H1 (cell line): ENCODE results near the gene LEMD2.

Experiments used
- CHD2 ChIP-seq: IDR thresholded peaks from 2 replicates; pipeline ENCODE4 v1.6.1; 2012; ENCODE audit warnings: low read length, improper control_type of control experiment
- EZH2 ChIP-seq: fragments of 200-600 bp; sonication (generic); IDR thresholded peaks from 2 replicates; pipeline ENCODE4 v1.7.1; 2012; ENCODE audit warnings: low read depth, mild to moderate bottlenecking, moderate library complexity, low read length, inconsistent platforms; ENCODE audit not compliant: severe bottlenecking
- HDAC2 ChIP-seq, 2 experiments: fragments of 300-600 bp in 1 of 2; sonication (generic) in 1 of 2; IDR thresholded peaks; 2 replicates each; pipeline ENCODE4 v1.6.1; 2011 to 2012; ENCODE audit warnings: low read depth in 2 of 2, low read length in 2 of 2, mild to moderate bottlenecking in 2 of 2, moderate library complexity in 2 of 2, borderline replicate concordance in 1 of 2, inconsistent platforms in 1 of 2
- KDM1A ChIP-seq: fragments of 200-600, 300-600 bp; sonication (generic); IDR thresholded peaks from 2 replicates; pipeline ENCODE4 v1.7.1; 2016; ENCODE audit warnings: mild to moderate bottlenecking, low read length, borderline replicate concordance
- MAFK ChIP-seq: IDR thresholded peaks from 2 replicates; pipeline ENCODE4 v1.6.1; 2012; ENCODE audit warnings: low read depth, mild to moderate bottlenecking, improper control_type of control experiment, low read length
- SP1 ChIP-seq: IDR thresholded peaks from 2 replicates; pipeline ENCODE4 v1.6.1; 2011; ENCODE audit warnings: low read depth, low read length

DNA sequence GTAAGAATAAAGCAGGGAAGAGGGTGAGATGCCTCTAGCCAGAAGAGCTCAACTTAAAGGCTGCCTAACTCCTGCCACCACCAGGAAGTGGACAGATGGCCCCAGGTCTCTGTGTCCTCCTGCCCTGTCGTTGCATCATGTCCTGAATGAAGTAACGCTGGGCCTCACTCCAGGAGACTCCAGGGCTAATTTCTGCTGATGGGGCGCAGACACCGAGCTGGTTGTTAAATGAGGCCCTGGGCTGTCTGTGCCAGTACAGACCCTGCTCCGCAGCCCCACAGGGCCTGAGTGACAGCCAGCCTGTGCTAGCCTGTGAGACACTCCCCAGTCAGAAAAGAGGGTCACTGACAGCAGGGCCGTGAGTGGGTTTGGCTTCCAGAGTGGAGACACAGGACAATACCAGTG, 48.7 kb downstream of the LEMD2 start:
- TF ChIP-seq MAFK, result no peak
- TF ChIP-seq KDM1A, result no peak
- TF ChIP-seq CHD2, result no peak
- no peak for TF ChIP-seq HDAC2 (IDR thresholded peaks at IDR 0.05; ENCODE audit: borderline replicate concordance in 1 of 2, low read depth in 2 of 2, low read length in 2 of 2)
- no peak for TF ChIP-seq SP1
- no peak for TF ChIP-seq EZH2
